PC-3 (cell line): ENCODE measurements around the gene PTPRD. TPM values are rescaled to one million over a fixed set of nuclear protein-coding genes. Genes with fewer than 3 reads are reported as not detected.

Experiments used
- ATAC-seq: fragments of 200-7000 bp; cut with Tn5 transposase; 2 replicates; pipeline ENCODE4 v1.9.1; 2020; ENCODE audit warnings: mild to moderate bottlenecking, moderate library complexity
- BruUV-seq: library from RNA; stranded (reverse); fragments of 400-500 nt; replicated peaks from 2 replicates; lab custom pipeline; 2021; lab: Mats Ljungman, UMichigan
- CTCF ChIA-PET: fragments of 300-600 bp; sonication (Branson Sonifier 250); formaldehyde crosslinking; loops from one replicate; lab custom pipeline; 2022; ENCODE audit warnings: antibody characterized with exemption; lab: Charles Lee
- POLR2A ChIA-PET: fragments of 300-600 bp; sonication (Branson Sonifier 250); formaldehyde crosslinking; loops from one replicate; lab custom pipeline; 2022; ENCODE audit warnings: antibody characterized with exemption; ENCODE audit not compliant: unreplicated experiment; lab: Charles Lee
- DNase-seq: peaks from one replicate; pipeline ENCODE4 v3.0.0-alpha.2; 2015
- H2AFZ ChIP-seq: fragments of 300-600 bp; sonication (generic); 2 replicates; pipeline ENCODE4 v1.6.0; 2016; ENCODE audit warnings: antibody characterized with exemption, low read length
- H3F3A ChIP-seq: fragments of 300-600 bp; sonication (generic); one replicate; pipeline ENCODE4 v1.6.0; 2017; ENCODE audit warnings: antibody characterized with exemption, low read length, control low read depth, mild to moderate bottlenecking; ENCODE audit not compliant: unreplicated experiment
- H3K27ac ChIP-seq: fragments of 300-600 bp; sonication (generic); 2 replicates; pipeline ENCODE4 v1.5.1; 2016; ENCODE audit warnings: mild to moderate bottlenecking, low read length
- H3K27me3 ChIP-seq: fragments of 300-600 bp; sonication (generic); 2 replicates; pipeline ENCODE4 v1.6.1; 2016; ENCODE audit warnings: low read length, mixed read lengths
- H3K36me3 ChIP-seq: fragments of 300-600 bp; sonication (generic); 2 replicates; pipeline ENCODE4 v1.6.1; 2016; ENCODE audit warnings: low read depth, mixed run types, low read length, mixed read lengths
- H3K4me1 ChIP-seq: fragments of 300-600 bp; sonication (generic); 2 replicates; pipeline ENCODE4 v1.5.1; 2016; ENCODE audit warnings: low read length; ENCODE audit not compliant: insufficient read depth
- H3K4me2 ChIP-seq: fragments of 300-600 bp; sonication (generic); 2 replicates; pipeline ENCODE4 v1.6.0; 2016; ENCODE audit warnings: low read length
- H3K4me3 ChIP-seq: fragments of 300-600 bp; sonication (generic); 2 replicates; pipeline ENCODE4 v1.5.1; 2016; ENCODE audit warnings: mild to moderate bottlenecking, low read length, mixed read lengths
- H3K79me2 ChIP-seq: fragments of 300-600 bp; sonication (generic); 2 replicates; pipeline ENCODE4 v1.6.1; 2017; ENCODE audit warnings: low read length, mixed read lengths
- H3K9ac ChIP-seq: fragments of 300-600 bp; sonication (generic); 2 replicates; pipeline ENCODE4 v1.6.0; 2016; ENCODE audit warnings: mild to moderate bottlenecking, low read length
- H3K9me2 ChIP-seq: fragments of 300-600 bp; sonication (generic); replicated peaks from 2 replicates; pipeline ENCODE4 v1.6.1; 2016; ENCODE audit warnings: mixed run types, low read length, mixed read lengths
- H3K9me3 ChIP-seq: fragments of 300-600 bp; sonication (generic); 2 replicates; pipeline ENCODE4 v1.6.1; 2016; ENCODE audit warnings: low read length, mixed read lengths
- H4K20me1 ChIP-seq: fragments of 300-600 bp; sonication (generic); 2 replicates; pipeline ENCODE4 v1.6.1; 2016; ENCODE audit warnings: low read length, mixed read lengths
- CTCF ChIP-seq: fragments of 300-600 bp; sonication (generic); conservative IDR thresholded peaks from 2 replicates; pipeline ENCODE4 v1.5.1; 2017; ENCODE audit warnings: antibody characterized with exemption, low read depth, mild to moderate bottlenecking, low read length
- EZH2 ChIP-seq: fragments of 300-600 bp; sonication (generic); IDR thresholded peaks from one replicate; pipeline ENCODE4 v1.6.1; 2017; ENCODE audit warnings: antibody characterized with exemption, mild to moderate bottlenecking, low read length; ENCODE audit not compliant: unreplicated experiment
- EZH2phosphoT487 ChIP-seq: fragments of 300-600 bp; sonication (generic); IDR thresholded peaks from 2 replicates; pipeline ENCODE4 v1.6.1; 2018; ENCODE audit warnings: mild to moderate bottlenecking, antibody characterized with exemption, low read length, borderline replicate concordance
- intact Hi-C: fragments of 100-400 bp; cut with micrococcal nuclease; formaldehyde crosslinking; loops from 2 replicates; pipeline ENCODE4 v1.9.0; 2023
- total RNA-seq: library from RNA; depleted of rRNA; stranded (reverse); fragments of >200 nt; gene quantifications from 2 replicates; pipeline ENCODE4 v1.2.3, GENCODE V29; 2014

The PTPRD gene
- total RNA-seq, 1 experiment from 2014 or later = not detected

- no peak for ATAC-seq
- Histone ChIP-seq H3K4me2 (no peak overlapping the region), H3K36me3 (no peaks in the 10 kb centered on the region), H3K9me2 (no peaks in the 10 kb centered on the region), H4K20me1 (no peaks in the 10 kb centered on the region), H3K27me3 (no peaks in the 10 kb centered on the region), H3K79me2 (no peaks in the 10 kb centered on the region), H2AFZ (no peak overlapping the region), H3F3A (no peaks in the 10 kb centered on the region), H3K9ac (no peak overlapping the region), H3K4me1 (no peaks in the 10 kb centered on the region), H3K9me3 (0 out of 2 replicates have a peak, but pooled peaks cover 2% of the 10 kb centered on the region), H3K4me3 (no peak overlapping the region), H3K27ac (no peak overlapping the region)
- ChIA-PET POLR2A (no interaction called here), CTCF (no interaction called here)
- DNase-seq = no peak
- intact Hi-C loops = no loop called here
- BruUV-seq = no TSS peak
- no peak for TF ChIP-seq CTCF
- TF ChIP-seq EZH2phosphoT487 = no peak
- no peak for TF ChIP-seq EZH2
These were observed 1704.9 kb downstream of the PTPRD start for GRCh38 chr9:8907868-8908267.

GRCh38 chr9:8905731-8906130 is 1707.1 kb downstream of the PTPRD start:
- H4K20me1 ChIP-seq = no peaks in the 10 kb centered on the region
- no peak overlapping the region for H2AFZ ChIP-seq
- no peaks in the 10 kb centered on the region for H3K4me1 ChIP-seq
- ChIA-PET CTCF (no interaction called here), POLR2A (no interaction called here)
- no peak for DNase-seq
- H3K27ac ChIP-seq = no peak overlapping the region
- no peak overlapping the region for H3K9ac ChIP-seq
- no TSS peak for BruUV-seq
- TF ChIP-seq CTCF (no peak), EZH2 (no peak), EZH2phosphoT487 (no peak)
- no peaks in the 10 kb centered on the region for H3K79me2 ChIP-seq
- no peak overlapping the region for H3K4me3 ChIP-seq
- H3K4me2 ChIP-seq = no peak overlapping the region
- H3F3A ChIP-seq = no peaks in the 10 kb centered on the region
- H3K36me3 ChIP-seq = no peaks in the 10 kb centered on the region
- no peak for ATAC-seq
- H3K9me3 ChIP-seq = no peaks in the 10 kb centered on the region
- intact Hi-C loops = no loop called here
- no peaks in the 10 kb centered on the region for H3K27me3 ChIP-seq
- H3K9me2 ChIP-seq = no peaks in the 10 kb centered on the region

- CTCF ChIA-PET = no interaction called here
- intact Hi-C loops = no loop called here
- TF ChIP-seq CTCF (no peak), EZH2 (no peak), EZH2phosphoT487 (no peak)
- no TSS peak for BruUV-seq
- no peak overlapping the region for H3K9ac ChIP-seq
- POLR2A ChIA-PET = no interaction called here
- DNase-seq = no peak
- no peak overlapping the region for H3K27ac ChIP-seq
- H3K9me3 ChIP-seq = no peaks in the 10 kb centered on the region
- H4K20me1 ChIP-seq = no peaks in the 10 kb centered on the region
- H3K9me2 ChIP-seq = no peaks in the 10 kb centered on the region
- H3K4me1 ChIP-seq = no peaks in the 10 kb centered on the region
- no peak overlapping the region for H3K4me2 ChIP-seq
- ATAC-seq = no peak
- H3K36me3 ChIP-seq = no peaks in the 10 kb centered on the region
- no peak overlapping the region for H3K4me3 ChIP-seq
- no peaks in the 10 kb centered on the region for H3K79me2 ChIP-seq
- H3F3A ChIP-seq = no peaks in the 10 kb centered on the region
- H3K27me3 ChIP-seq = no peaks in the 10 kb centered on the region
- no peak overlapping the region for H2AFZ ChIP-seq
These were observed 1707.9 kb downstream of the PTPRD start for GRCh38 chr9:8904771-8905515.
